ENCODE measurements around the gene CUL2. TPM values are rescaled to one million over a fixed set of nuclear protein-coding genes. Genes with fewer than 3 reads are reported as not detected.

CUL2 gene
- total and polyA plus RNA-seq, 9 donors = 10.5 to 33.0 (median 23.6) TPM

DNA sequence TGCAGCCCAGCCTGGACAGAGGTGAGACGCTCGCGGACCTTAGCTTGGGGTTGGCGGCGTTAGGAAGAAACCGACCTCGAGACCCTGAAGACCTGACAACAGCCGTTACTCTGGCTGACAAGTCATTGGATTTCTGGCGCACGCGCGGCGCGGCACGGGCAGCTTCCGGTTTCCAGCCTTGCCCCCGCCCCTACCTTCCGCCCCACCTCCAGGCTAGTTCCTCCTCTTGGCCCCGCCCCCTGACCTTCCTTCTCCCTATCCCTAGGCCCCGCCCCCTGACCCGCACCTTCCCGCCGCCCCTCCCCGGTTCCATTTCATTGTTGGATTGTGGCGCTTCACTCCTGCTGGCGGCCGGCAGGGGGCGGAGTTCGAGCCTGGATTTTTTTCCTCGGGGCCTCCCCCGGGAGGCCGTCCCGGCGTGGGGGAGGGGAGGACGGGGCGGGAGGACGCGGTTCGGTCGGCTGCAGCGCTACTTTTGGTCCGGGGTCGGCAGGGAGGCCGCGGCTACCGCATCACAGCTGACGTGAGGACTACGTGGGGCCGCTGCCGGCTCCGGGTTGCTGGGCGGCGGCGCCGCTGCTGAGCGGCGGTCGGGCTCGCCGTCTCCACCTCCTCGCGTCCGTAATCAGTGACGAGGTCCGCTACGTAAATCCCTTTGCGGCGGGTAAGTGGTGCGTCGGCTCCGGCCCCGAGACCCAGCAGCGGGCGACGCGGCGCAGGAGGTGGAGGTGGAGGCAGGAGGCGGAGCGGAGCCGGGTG lies 36.6 kb upstream of the CUL2 start, which contains the start of gene CREM:
TSS of gene CREM (plus strand) at position 317 of the 759 bp plus-strand sequence. CDS start 10,990 bp downstream, outside the sequence.
- TF ChIP-seq CTCF (IDR thresholded peaks at IDR 0.05) = peak; percentile 86 to 93 (median 90)
- TF ChIP-seq EP300 (IDR thresholded peaks at IDR 0.05) = peak; percentile 74
- TF ChIP-seq POLR2A (IDR thresholded peaks at IDR 0.05) = peak; percentile 96
- peak; percentile 99 to 100 (median 100) for DNase-seq
- H3K27ac ChIP-seq = peak within 1 kb of the TSS; percentile 99
- peak within 1 kb of the TSS; percentile 57 for H3K4me3 ChIP-seq
- H3K27me3 ChIP-seq = no peaks in the 10 kb centered on the region
- H3K4me1 ChIP-seq (ENCODE audit: insufficient read depth) = peaks cover 5% of the 10 kb centered on the region
- WGBS, 3 donors = 1 to 2% (median 1%) methylated on average over 59 to 80 of the region's 80 CpGs
- intact Hi-C loops (cut with DNase I) = loop anchor here in 1 of 4 donors (5.0 to 10.0 kb wide), 2 partner anchors 71 to 508 kb away; no protein-coding TSS in a partner anchor
- no peaks in the 10 kb centered on the region for H3K9me3 ChIP-seq
- no peaks in the 10 kb centered on the region for H3K36me3 ChIP-seq

DNA sequence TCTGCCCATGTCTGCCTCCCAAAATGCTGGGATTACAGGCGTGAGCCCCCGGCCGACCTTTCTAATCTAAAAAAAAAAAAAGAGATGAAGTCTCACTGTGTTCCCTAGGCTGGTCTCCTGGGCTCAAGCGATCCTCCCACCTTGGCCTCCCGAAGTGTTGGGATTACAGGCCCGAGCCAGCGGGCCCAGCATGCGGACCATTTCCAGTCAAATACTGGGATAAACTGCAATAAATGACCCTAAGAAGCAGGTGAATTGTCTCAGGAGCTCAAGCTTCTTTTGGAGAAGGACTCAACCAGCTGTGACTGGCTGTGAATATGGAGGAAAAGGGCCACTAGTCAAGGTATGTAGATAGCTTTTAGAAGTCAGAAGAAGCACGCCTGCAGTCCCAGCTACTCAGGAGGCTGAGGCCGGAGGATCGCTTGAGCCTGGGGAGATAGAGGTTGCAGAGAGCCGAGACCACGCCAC lies 36.0 kb upstream of the CUL2 start:
- TF ChIP-seq CTCF (IDR thresholded peaks at IDR 0.05) (no peak), EP300 (IDR thresholded peaks at IDR 0.05) (no peak), POLR2A (IDR thresholded peaks at IDR 0.05) (no peak)
- peaks cover 5% of the 10 kb centered on the region for H3K4me1 ChIP-seq (ENCODE audit: insufficient read depth)
- intact Hi-C loops (cut with DNase I) = loop anchor here in 1 of 4 donors (5.0 to 10.0 kb wide), 2 partner anchors 71 to 509 kb away; no protein-coding TSS in a partner anchor

DNA sequence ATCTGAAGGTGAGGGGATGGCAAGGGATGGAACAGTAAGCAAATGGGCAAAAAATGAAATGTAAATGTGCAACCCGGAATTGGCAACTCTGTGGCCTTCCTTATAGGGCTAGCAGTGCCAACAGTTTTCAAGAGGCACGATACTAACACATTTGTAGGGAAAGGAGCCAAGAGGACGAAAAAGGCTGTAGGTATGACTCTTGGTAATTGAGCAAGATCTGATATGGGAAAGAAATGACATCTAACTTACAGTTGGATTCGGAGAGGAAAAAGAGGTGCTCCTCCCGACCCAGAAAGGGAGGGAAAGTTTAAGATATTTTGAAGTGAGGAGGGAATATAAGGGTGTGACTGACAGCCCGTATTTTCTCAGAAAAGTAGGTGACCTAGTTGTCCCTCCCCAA lies 34.4 kb upstream of the CUL2 start:
- intact Hi-C loops (cut with DNase I) = loop anchor here in 3 of 4 donors (5.0 to 10.0 kb wide), 2 partner anchors 93 to 510 kb away; no protein-coding TSS in a partner anchor
- 60 to 66% (median 60%) methylated on average over 6 of the region's 6 CpGs for WGBS, 3 donors
- H3K27ac ChIP-seq = no peak overlapping the region

More for the DNA sequence above, 36.0 kb upstream of the CUL2 start:
- DNase-seq = peak in 3 of 5 donors; percentile 52 to 58 (median 55)
- WGBS, 3 donors = 67 to 74% (median 71%) methylated on average over 13 of the region's 13 CpGs
- no peaks in the 10 kb centered on the region for H3K27me3 ChIP-seq
- no peaks in the 10 kb centered on the region for H3K36me3 ChIP-seq
- H3K4me3 ChIP-seq = peak overlapping the region; percentile 57
- no peaks in the 10 kb centered on the region for H3K9me3 ChIP-seq
- H3K27ac ChIP-seq = peak overlapping the region; percentile 99

GRCh38 chr10:35119378-35119777 lies 29.2 kb upstream of the CUL2 start:
- H3K4me3 ChIP-seq = no peak overlapping the region
- DNase-seq = no peak
- whole genome bisulfite sequencing, 3 donors = 83 to 93% (median 86%) methylated on average over 1 of the region's 1 CpG
- no peaks in the 10 kb centered on the region for H3K27me3 ChIP-seq
- intact Hi-C loops (cut with DNase I) = loop anchor here in 1 of 4 donors (10.0 kb wide), 1 partner anchor 445 kb away; no protein-coding TSS in a partner anchor
- H3K4me1 ChIP-seq (ENCODE audit: insufficient read depth) = peaks cover 3% of the 10 kb centered on the region
- H3K9me3 ChIP-seq = no peaks in the 10 kb centered on the region
- TF ChIP-seq POLR2A (IDR thresholded peaks at IDR 0.05) (no peak), CTCF (IDR thresholded peaks at IDR 0.05) (no peak), EP300 (IDR thresholded peaks at IDR 0.05) (no peak)
- H3K36me3 ChIP-seq = no peaks in the 10 kb centered on the region
- no peak overlapping the region for H3K27ac ChIP-seq

More for the DNA sequence above, 34.4 kb upstream of the CUL2 start:
- TF ChIP-seq POLR2A (IDR thresholded peaks at IDR 0.05) = no peak
- no peak for DNase-seq
- H3K27me3 ChIP-seq = no peaks in the 10 kb centered on the region
- peaks cover 2% of the 10 kb centered on the region for H3K4me1 ChIP-seq (ENCODE audit: insufficient read depth)
- no peaks in the 10 kb centered on the region for H3K36me3 ChIP-seq
- H3K9me3 ChIP-seq = no peaks in the 10 kb centered on the region
- H3K4me3 ChIP-seq = no peak overlapping the region
